ENCODE measurements around the gene BRI3BP.
"Not testable (repeated sequence)": the region's sequence is repeated elsewhere in the genome, so short reads cannot be mapped to it uniquely, and the experiment has no call there.

BRI3BP gene

DNA sequence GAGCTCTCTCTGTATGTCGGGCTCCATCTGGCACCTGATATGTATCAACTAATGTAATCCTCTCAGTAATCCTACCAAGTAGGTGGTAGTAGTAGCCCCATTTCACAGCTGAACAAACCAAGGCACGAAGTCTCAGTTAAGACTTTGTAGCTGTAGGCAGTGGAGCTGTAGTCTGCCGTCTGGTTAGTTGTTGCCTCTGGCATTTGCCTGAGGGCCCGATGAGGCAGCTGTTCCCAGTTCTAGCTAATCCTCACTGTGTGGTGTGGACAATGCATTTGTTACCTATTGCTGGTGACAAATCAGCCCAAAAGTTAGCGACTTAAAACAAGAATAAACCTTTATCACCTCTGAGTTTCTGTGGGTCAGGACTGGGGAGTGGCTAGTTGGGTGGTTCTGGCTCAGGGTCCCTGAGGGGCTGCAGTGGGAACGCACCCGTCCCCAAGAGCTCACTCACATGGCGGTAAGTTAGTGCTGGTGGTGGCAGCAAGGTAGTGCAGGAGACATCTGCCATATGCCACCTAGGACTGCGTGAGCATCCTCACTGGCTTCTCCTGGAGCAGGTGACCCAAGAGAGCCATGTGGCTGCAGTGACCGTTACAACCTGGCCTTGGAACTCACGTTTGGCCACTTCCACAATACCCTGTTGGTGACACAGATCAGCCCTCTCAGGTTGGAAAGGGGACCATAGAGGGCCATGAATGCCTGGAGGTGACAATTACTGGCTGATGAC, 77.4 kb downstream of the BRI3BP start:
- DNase-seq: no peak

DNA sequence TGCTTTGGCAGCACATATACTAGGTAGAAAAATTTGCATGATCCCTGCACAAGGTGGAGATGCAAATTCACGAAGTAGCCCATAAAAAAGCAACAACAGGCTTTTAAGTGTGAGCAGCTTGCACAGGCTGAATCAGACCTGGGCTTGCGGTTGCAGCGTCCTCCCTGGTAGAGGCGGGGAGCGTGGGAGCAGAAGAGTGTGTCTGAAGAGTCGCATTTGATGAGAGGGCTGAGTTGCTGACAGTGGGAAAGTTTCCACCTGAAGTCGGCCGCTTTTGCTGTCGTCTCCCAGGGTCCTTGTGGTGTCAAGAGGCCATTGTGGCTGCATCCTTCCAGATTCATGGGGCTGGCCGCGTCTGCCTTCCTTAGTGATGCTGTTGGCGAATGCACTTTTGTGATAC, 78.0 kb downstream of the BRI3BP start:
- DNase-seq: no peak

DNA sequence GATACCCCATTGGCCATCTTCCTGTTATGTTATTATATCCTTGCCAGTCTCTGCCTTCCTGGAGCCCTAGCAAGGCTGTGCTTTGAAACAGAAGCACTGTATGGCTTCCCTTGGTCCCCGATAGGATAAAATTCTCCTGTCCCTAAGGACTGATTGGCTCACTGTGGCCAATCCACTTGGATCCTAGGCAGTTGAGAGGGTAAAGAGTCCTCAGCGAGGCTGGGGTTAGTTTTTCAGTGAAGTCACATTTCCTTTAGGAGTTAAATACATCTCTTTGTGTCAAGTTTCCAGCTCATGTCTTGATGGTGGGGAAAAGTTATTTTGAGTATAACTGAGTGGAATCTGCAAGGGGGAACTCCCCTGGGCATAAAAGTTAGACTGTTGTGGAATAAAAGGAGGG, 79.1 kb downstream of the BRI3BP start:
- DNase-seq: no peak

DNA sequence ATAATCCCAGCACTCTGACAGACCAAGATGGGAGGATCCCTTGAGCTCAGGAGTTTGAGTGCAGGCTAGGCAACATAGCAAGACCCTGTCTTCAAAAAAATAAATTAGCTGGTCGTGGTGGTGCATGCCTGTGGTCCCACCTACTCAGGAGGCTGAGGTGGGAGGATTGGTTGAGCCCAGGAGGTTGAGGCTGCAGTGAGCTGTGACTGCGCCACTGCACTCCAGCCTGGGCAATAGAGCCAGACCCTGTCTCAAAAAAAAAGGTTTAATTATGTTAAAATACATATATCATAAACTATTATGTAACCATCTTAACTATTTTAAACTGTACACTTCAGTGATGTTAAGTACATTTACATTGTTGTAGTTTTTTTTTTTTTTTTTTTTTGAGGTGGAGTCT, 80.8 kb downstream of the BRI3BP start:
- DNase-seq: not testable (repeated sequence)

DNA sequence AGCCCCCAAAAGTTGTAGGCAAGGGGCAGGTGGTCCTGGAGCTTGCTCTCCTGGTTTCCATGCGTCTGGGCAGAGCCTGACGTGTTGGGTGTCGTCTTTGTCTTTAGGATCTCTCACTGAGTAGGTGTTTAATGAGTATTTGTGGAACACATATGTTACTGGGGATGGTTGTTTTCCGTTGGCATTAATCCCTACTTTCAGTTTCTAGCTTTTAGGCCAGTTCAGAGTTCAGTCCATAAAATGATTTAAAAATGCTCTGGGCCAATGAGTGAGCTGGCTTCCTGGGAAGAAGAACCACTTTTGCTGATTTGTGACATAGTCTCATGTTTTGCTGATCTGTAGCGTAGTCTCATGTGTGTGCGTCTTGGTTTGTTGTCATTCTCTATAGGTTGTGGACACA, 82.7 kb downstream of the BRI3BP start:
- no peak for DNase-seq

DNA sequence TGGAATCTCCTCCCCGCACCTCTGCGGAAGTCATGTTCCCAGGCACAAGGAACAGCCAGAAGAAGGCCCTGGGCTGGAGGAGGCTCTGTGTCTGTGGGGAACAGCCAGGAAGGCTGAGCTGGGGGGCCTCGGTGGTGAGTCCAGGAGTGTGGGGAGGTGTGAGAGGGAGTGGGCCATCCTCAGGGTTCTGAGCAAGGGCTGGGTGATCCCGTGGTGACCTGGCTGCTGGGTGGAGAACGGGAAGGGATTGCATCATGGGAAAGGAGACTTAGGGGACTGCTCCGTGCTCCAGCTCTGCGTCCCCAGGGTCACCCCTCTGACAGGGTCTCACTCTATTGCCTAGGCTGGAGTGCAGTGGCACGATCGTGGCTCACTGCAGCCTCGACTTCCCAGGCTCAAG, 85.6 kb downstream of the BRI3BP start:
- no peak for DNase-seq

DNA sequence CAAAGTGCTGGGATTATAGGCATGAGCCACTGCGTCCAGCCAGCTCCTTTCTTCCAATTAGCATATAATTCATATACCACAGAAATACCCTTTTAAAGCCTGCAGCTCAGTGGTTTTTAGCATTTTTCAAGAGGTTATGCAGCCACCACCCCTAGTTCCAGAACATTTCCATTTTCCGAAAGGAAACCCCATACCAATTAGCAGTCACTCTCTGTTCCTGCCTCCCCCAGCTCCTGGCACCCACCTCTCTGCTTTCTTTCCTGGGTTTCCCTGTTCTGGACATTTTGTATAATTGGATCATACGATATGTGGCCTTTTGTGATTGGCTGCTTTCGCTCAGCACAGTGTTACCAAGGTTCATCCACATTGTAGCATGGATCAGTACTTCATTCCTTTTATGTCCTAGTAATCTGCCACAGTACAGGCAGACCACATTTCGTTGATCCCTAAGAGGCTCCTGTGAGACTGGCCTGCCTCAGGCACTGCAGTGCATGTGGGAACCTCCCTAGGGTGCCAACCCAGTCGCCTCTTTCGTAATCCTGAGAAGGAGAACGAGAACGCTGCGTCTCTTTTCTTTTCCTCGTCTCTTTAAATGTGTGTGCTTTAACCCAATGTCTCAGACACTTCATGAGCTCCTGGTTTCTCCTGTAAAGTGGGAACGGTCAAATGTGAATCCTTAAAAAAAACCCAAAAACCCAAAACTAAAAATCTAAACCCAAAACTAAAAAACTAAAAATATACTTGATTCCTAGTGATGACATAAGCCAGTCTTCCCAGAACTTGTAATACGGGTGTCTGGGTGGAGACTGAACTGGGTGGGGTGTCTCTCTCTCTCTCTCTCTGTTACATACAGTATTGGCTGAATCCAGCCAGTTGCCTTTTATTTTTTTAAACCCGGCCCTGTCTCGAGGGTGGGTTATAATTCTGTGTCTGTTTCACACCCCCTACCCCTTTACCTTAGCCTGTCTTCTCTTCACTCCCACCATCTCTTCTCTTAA, 86.5 kb downstream of the BRI3BP start:
- DNase-seq: no peak
